ENCODE data around the gene GDPD5.

GDPD5 gene

GRCh38 chr11:75530577-75530976 lies 4.8 kb upstream of the GDPD5 start:
- no peaks in the 10 kb centered on the region for H3K79me1 ChIP-seq (replicated peaks; ENCODE audit: low read length, poor library complexity, severe bottlenecking)
- H3K14ac ChIP-seq (ENCODE audit: low read length in 2 of 2) = no peak overlapping the region
- no peak overlapping the region for H2AFZ ChIP-seq (ENCODE audit: low read depth, low read length)
- no peak overlapping the region for H4K8ac ChIP-seq (ENCODE audit: low read length)
- H3K4me1 ChIP-seq (ENCODE audit: control insufficient read depth, insufficient read depth, low read depth, low read length) = peaks cover 9% of the 10 kb centered on the region
- H2BK12ac ChIP-seq (ENCODE audit: low read length in 2 of 2) = no peak overlapping the region
- no peak overlapping the region for H3K4me2 ChIP-seq (ENCODE audit: low read length, poor library complexity, severe bottlenecking)
- no peak overlapping the region for H2BK15ac ChIP-seq (ENCODE audit: low read depth, poor library complexity, severe bottlenecking)
- H3K27ac ChIP-seq (ENCODE audit: low read length, poor library complexity, severe bottlenecking) = no peak overlapping the region
- H3K36me3 ChIP-seq (ENCODE audit: control insufficient read depth in 1 of 2, insufficient read depth in 2 of 2, low read depth in 1 of 2, low read length in 2 of 2) = no peaks in the 10 kb centered on the region
- no peak overlapping the region for H3K4ac ChIP-seq (ENCODE audit: low read depth in 1 of 2, low read length in 2 of 2)
- no peaks in the 10 kb centered on the region for H3K9me3 ChIP-seq (ENCODE audit: control insufficient read depth, low read length)
- peaks cover 7 to 14% of the 10 kb centered on the region in 2 experiments for H3K27me3 ChIP-seq (ENCODE audit: control insufficient read depth in 1 of 2, insufficient read depth in 1 of 2, low read length in 2 of 2)
- H2BK120ac ChIP-seq (ENCODE audit: low read depth, low read length) = no peak overlapping the region
- H4K91ac ChIP-seq (ENCODE audit: low read length) = no peak overlapping the region
- H3K18ac ChIP-seq (ENCODE audit: low read depth in 1 of 2, low read length in 2 of 2) = no peak overlapping the region
- WGBS = 67% methylated on average over 3 of the region's 3 CpGs
- no peak overlapping the region for H3K23ac ChIP-seq (ENCODE audit: low read length in 2 of 2)
- no peak overlapping the region for H2AK5ac ChIP-seq (ENCODE audit: low read length, severe bottlenecking)
- no peak overlapping the region for H2BK5ac ChIP-seq (ENCODE audit: low read depth, low read length, poor library complexity, severe bottlenecking)
- no peak overlapping the region for H3K4me3 ChIP-seq (ENCODE audit: insufficient read depth in 1 of 2, low read depth in 1 of 2, low read length in 2 of 2)
- H3K9ac ChIP-seq (ENCODE audit: low read length) = no peak overlapping the region
- DNase-seq = no peak

GRCh38 chr11:75527938-75528735 lies 2.4 kb upstream of the GDPD5 start:
- H2AK5ac ChIP-seq (ENCODE audit: low read length, severe bottlenecking) = no peak overlapping the region
- WGBS = 64% methylated on average over 9 of the region's 10 CpGs
- no peak overlapping the region for H3K4me3 ChIP-seq (ENCODE audit: insufficient read depth in 1 of 2, low read depth in 1 of 2, low read length in 2 of 2)
- peaks cover 23 to 34% of the 10 kb centered on the region in 2 experiments for H3K27me3 ChIP-seq (ENCODE audit: control insufficient read depth in 1 of 2, insufficient read depth in 1 of 2, low read length in 2 of 2)
- H3K14ac ChIP-seq (ENCODE audit: low read length in 2 of 2) = no peak overlapping the region
- H3K4me1 ChIP-seq (ENCODE audit: control insufficient read depth, insufficient read depth, low read depth, low read length) = peaks cover 19% of the 10 kb centered on the region
- no peak overlapping the region for H3K23ac ChIP-seq (ENCODE audit: low read length in 2 of 2)
- no peak overlapping the region for H2BK15ac ChIP-seq (ENCODE audit: low read depth, poor library complexity, severe bottlenecking)
- no peaks in the 10 kb centered on the region for H3K79me1 ChIP-seq (replicated peaks; ENCODE audit: low read length, poor library complexity, severe bottlenecking)
- H3K4ac ChIP-seq (ENCODE audit: low read depth in 1 of 2, low read length in 2 of 2) = no peak overlapping the region
- H3K27ac ChIP-seq (ENCODE audit: low read length, poor library complexity, severe bottlenecking) = no peak overlapping the region
- no peaks in the 10 kb centered on the region for H3K36me3 ChIP-seq (ENCODE audit: control insufficient read depth in 1 of 2, insufficient read depth in 2 of 2, low read depth in 1 of 2, low read length in 2 of 2)
- DNase-seq = no peak
- no peak overlapping the region for H3K4me2 ChIP-seq (ENCODE audit: low read length, poor library complexity, severe bottlenecking)
- no peak overlapping the region for H3K9ac ChIP-seq (ENCODE audit: low read length)
- no peak overlapping the region for H2BK12ac ChIP-seq (ENCODE audit: low read length in 2 of 2)
- no peak overlapping the region for H4K8ac ChIP-seq (ENCODE audit: low read length)
- no peak overlapping the region for H3K18ac ChIP-seq (ENCODE audit: low read depth in 1 of 2, low read length in 2 of 2)
- H2BK120ac ChIP-seq (ENCODE audit: low read depth, low read length) = no peak overlapping the region
- no peak overlapping the region for H4K91ac ChIP-seq (ENCODE audit: low read length)
- no peak overlapping the region for H2BK5ac ChIP-seq (ENCODE audit: low read depth, low read length, poor library complexity, severe bottlenecking)
- H2AFZ ChIP-seq (ENCODE audit: low read depth, low read length) = no peak overlapping the region
- H3K9me3 ChIP-seq (ENCODE audit: control insufficient read depth, low read length) = no peaks in the 10 kb centered on the region

DNA sequence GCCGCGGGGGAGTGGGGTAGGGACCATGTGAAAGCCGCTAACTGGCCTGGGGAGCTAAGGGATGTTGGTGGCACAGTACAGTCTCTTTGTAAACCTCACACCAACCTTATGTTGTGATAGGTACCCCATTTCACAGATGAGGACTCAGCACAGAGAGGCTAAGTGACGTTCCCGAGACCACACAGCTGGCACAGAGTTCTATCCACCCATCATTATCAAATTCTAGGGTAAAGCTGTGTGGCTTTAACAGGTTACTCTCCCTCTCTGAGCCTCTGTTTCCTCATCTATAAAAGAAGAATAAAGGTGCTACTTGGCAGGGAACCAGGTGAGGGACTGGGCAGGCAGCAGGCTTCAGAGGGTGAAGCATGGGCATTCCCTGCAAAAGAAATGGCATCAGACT lies 1.4 kb upstream of the GDPD5 start:
- DNase-seq = no peak
- no peak overlapping the region for H3K9ac ChIP-seq (ENCODE audit: low read length)
- H4K8ac ChIP-seq (ENCODE audit: low read length) = no peak overlapping the region
- H3K27me3 ChIP-seq (ENCODE audit: control insufficient read depth in 1 of 2, insufficient read depth in 1 of 2, low read length in 2 of 2) = peaks cover 23 to 34% of the 10 kb centered on the region in 2 experiments
- H2BK15ac ChIP-seq (ENCODE audit: low read depth, poor library complexity, severe bottlenecking) = no peak overlapping the region
- H2BK5ac ChIP-seq (ENCODE audit: low read depth, low read length, poor library complexity, severe bottlenecking) = no peak overlapping the region
- H2BK12ac ChIP-seq (ENCODE audit: low read length in 2 of 2) = no peak overlapping the region
- no peak overlapping the region for H3K4ac ChIP-seq (ENCODE audit: low read depth in 1 of 2, low read length in 2 of 2)
- H3K18ac ChIP-seq (ENCODE audit: low read depth in 1 of 2, low read length in 2 of 2) = no peak overlapping the region
- H3K36me3 ChIP-seq (ENCODE audit: control insufficient read depth in 1 of 2, insufficient read depth in 2 of 2, low read depth in 1 of 2, low read length in 2 of 2) = no peaks in the 10 kb centered on the region
- H3K23ac ChIP-seq (ENCODE audit: low read length in 2 of 2) = no peak overlapping the region
- H3K27ac ChIP-seq (ENCODE audit: low read length, poor library complexity, severe bottlenecking) = no peak overlapping the region
- no peak overlapping the region for H4K91ac ChIP-seq (ENCODE audit: low read length)
- peaks cover 17% of the 10 kb centered on the region for H3K4me1 ChIP-seq (ENCODE audit: control insufficient read depth, insufficient read depth, low read depth, low read length)
- no peak overlapping the region for H2BK120ac ChIP-seq (ENCODE audit: low read depth, low read length)
- H3K4me3 ChIP-seq (ENCODE audit: insufficient read depth in 1 of 2, low read depth in 1 of 2, low read length in 2 of 2) = no peak overlapping the region
- no peak overlapping the region for H2AK5ac ChIP-seq (ENCODE audit: low read length, severe bottlenecking)
- 100% methylated on average over 2 of the region's 5 CpGs for WGBS
- H2AFZ ChIP-seq (ENCODE audit: low read depth, low read length) = no peak overlapping the region
- no peak overlapping the region for H3K4me2 ChIP-seq (ENCODE audit: low read length, poor library complexity, severe bottlenecking)
- no peak overlapping the region for H3K14ac ChIP-seq (ENCODE audit: low read length in 2 of 2)
- H3K9me3 ChIP-seq (ENCODE audit: control insufficient read depth, low read length) = no peaks in the 10 kb centered on the region
- H3K79me1 ChIP-seq (replicated peaks; ENCODE audit: low read length, poor library complexity, severe bottlenecking) = no peaks in the 10 kb centered on the region

DNA sequence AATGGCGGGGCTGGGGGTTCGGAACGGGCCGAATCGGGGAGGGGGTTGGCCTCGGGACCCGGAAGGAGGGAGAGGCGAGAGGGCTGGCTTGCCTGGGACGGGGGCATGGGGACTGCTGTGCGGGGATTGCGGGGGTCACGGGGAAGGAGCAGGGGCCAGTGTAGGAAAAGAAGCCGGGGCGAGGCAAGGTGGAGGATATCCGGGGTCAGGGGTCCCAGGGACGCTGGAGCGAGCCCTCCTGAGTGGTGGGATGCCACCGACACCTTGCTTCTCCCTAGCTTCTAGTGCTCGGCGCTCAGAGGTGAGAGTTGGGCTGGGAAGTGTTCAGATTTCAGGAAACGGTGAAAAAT lies 426 bp upstream of the GDPD5 start:
- Histone ChIP-seq H2BK5ac (ENCODE audit: low read depth, low read length, poor library complexity, severe bottlenecking) (no peak overlapping the region), H3K27ac (ENCODE audit: low read length, poor library complexity, severe bottlenecking) (no peak overlapping the region), H3K14ac (ENCODE audit: low read length in 2 of 2) (no peak overlapping the region), H3K4me3 (ENCODE audit: insufficient read depth in 1 of 2, low read depth in 1 of 2, low read length in 2 of 2) (peak overlapping the region; percentile 65 to 83), H2BK120ac (ENCODE audit: low read depth, low read length) (no peak overlapping the region), H3K36me3 (ENCODE audit: control insufficient read depth in 1 of 2, insufficient read depth in 2 of 2, low read depth in 1 of 2, low read length in 2 of 2) (no peaks in the 10 kb centered on the region), H2BK15ac (ENCODE audit: low read depth, poor library complexity, severe bottlenecking) (peak overlapping the region; percentile 82), H3K27me3 (ENCODE audit: control insufficient read depth in 1 of 2, insufficient read depth in 1 of 2, low read length in 2 of 2) (peaks cover 23 to 34% of the 10 kb centered on the region in 2 experiments), H2BK12ac (ENCODE audit: low read length in 2 of 2) (peak overlapping the region in 1 of 2 experiments; percentile 6), H4K91ac (ENCODE audit: low read length) (peak overlapping the region; percentile 23), H3K23ac (ENCODE audit: low read length in 2 of 2) (no peak overlapping the region), H2AK5ac (ENCODE audit: low read length, severe bottlenecking) (no peak overlapping the region), H3K4me1 (ENCODE audit: control insufficient read depth, insufficient read depth, low read depth, low read length) (peaks cover 16% of the 10 kb centered on the region), H3K9ac (ENCODE audit: low read length) (peak overlapping the region; percentile 80), H4K8ac (ENCODE audit: low read length) (peak overlapping the region; percentile 83), H3K4ac (ENCODE audit: low read depth in 1 of 2, low read length in 2 of 2) (peak overlapping the region in 1 of 2 experiments; percentile 8), H3K18ac (ENCODE audit: low read depth in 1 of 2, low read length in 2 of 2) (peak overlapping the region; percentile 4 to 92), H3K4me2 (ENCODE audit: low read length, poor library complexity, severe bottlenecking) (peak overlapping the region; percentile 69), H3K79me1 (replicated peaks; ENCODE audit: low read length, poor library complexity, severe bottlenecking) (no peaks in the 10 kb centered on the region), H2AFZ (ENCODE audit: low read depth, low read length) (peak overlapping the region; percentile 20), H3K9me3 (ENCODE audit: control insufficient read depth, low read length) (no peaks in the 10 kb centered on the region)
- 2% methylated on average over 21 of the region's 21 CpGs for WGBS
- DNase-seq = no peak
